PC-9 (cell line): Measurements from ENCODE around the gene CISD3. TPM values are rescaled to one million over a fixed set of nuclear protein-coding genes. Genes with fewer than 3 reads are reported as not detected.

ENCODE experiments used
- BruUV-seq: library from RNA; stranded (reverse); fragments of 400-500 nt; replicated peaks from 2 replicates; lab custom pipeline; 2021; lab: Mats Ljungman, UMichigan
- CTCF ChIA-PET: fragments of 300-600 bp; sonication (Branson Sonifier 250); formaldehyde crosslinking; loops from one replicate; lab custom pipeline; 2022; ENCODE audit warnings: antibody characterized with exemption; lab: Charles Lee
- POLR2A ChIA-PET: fragments of 300-600 bp; sonication (Branson Sonifier 250); formaldehyde crosslinking; loops from one replicate; lab custom pipeline; 2022; ENCODE audit warnings: antibody characterized with exemption; ENCODE audit not compliant: unreplicated experiment; lab: Charles Lee
- DNase-seq, 2 experiments: peaks; one replicate each; pipeline versions ENCODE4 v3.0.0 to v3.0.0-alpha.2; 2015 to 2022; ENCODE audit warnings: mixed read lengths in 1 of 2
- H2AFZ ChIP-seq: fragments of 200-600 bp; sonication (generic); 2 replicates; pipeline ENCODE4 v1.8.1; 2017; ENCODE audit warnings: antibody characterized with exemption
- H3F3A ChIP-seq: fragments of 200-600 bp; sonication (generic); 2 replicates; pipeline ENCODE4 v1.8.1; 2017; ENCODE audit warnings: antibody characterized with exemption, mild to moderate bottlenecking, low read depth; ENCODE audit not compliant: insufficient read depth
- H3K27ac ChIP-seq: fragments of 200-600 bp; sonication (generic); 2 replicates; pipeline ENCODE4 v1.6.1; 2016; ENCODE audit warnings: mixed run types
- H3K27me3 ChIP-seq: fragments of 200-600 bp; sonication (generic); 2 replicates; pipeline ENCODE4 v1.6.1; 2016; ENCODE audit warnings: low read depth, mixed run types; ENCODE audit not compliant: insufficient read depth
- H3K36me3 ChIP-seq: fragments of 200-600 bp; sonication (generic); 2 replicates; pipeline ENCODE4 v1.6.1; 2016; ENCODE audit warnings: low read depth, mixed run types
- H3K4me1 ChIP-seq: fragments of 200-600 bp; sonication (generic); replicated peaks from 2 replicates; pipeline ENCODE4 v1.6.1; 2016; ENCODE audit warnings: mixed run types; ENCODE audit not compliant: insufficient read depth
- H3K4me2 ChIP-seq: fragments of 200-600 bp; sonication (generic); 2 replicates; pipeline ENCODE4 v1.6.1; 2017; ENCODE audit warnings: mixed run types
- H3K4me3 ChIP-seq: fragments of 200-600 bp; sonication (generic); 2 replicates; pipeline ENCODE4 v1.6.1; 2016; ENCODE audit warnings: mixed run types
- H3K79me2 ChIP-seq: fragments of 200-600 bp; sonication (generic); 2 replicates; pipeline ENCODE4 v1.6.1; 2017; ENCODE audit warnings: low read depth, mixed run types
- H3K9me2 ChIP-seq: fragments of 200-600 bp; sonication (generic); 2 replicates; pipeline ENCODE4 v1.8.1; 2017; ENCODE audit warnings: mild to moderate bottlenecking; ENCODE audit not compliant: insufficient read depth
- H3K9me3 ChIP-seq: fragments of 200-600 bp; sonication (generic); 2 replicates; pipeline ENCODE4 v1.8.1; 2016; ENCODE audit warnings: low read depth; ENCODE audit not compliant: insufficient read depth
- H4K20me1 ChIP-seq: fragments of 200-600 bp; sonication (generic); 2 replicates; pipeline ENCODE4 v1.8.1; 2017; ENCODE audit not compliant: insufficient read depth
- EZH2 ChIP-seq: fragments of 200-600 bp; sonication (generic); IDR thresholded peaks from 2 replicates; pipeline ENCODE4 v1.8.0; 2017; ENCODE audit warnings: antibody characterized with exemption, low read depth
- intact Hi-C: fragments of 100-400 bp; cut with micrococcal nuclease; formaldehyde crosslinking; loops from one replicate; pipeline ENCODE4 v1.10.0; 2022; ENCODE audit not compliant: unreplicated experiment
- total RNA-seq: library from RNA; stranded (reverse); gene quantifications from 2 replicates; pipeline ENCODE4 v1.2.3, GENCODE V29; 2021
- TF ChIP-seq, protein P1 (sequence below): fragments of 200-600 bp; sonication (generic); conservative IDR thresholded peaks from 2 replicates; pipeline ENCODE4 v1.6.1; 2017; ENCODE audit warnings: mixed run types, antibody characterized with exemption, mild to moderate bottlenecking, moderate library complexity

CISD3 gene
- total RNA-seq, 1 experiment from 2014 or later, result 36.6 TPM

DNA sequence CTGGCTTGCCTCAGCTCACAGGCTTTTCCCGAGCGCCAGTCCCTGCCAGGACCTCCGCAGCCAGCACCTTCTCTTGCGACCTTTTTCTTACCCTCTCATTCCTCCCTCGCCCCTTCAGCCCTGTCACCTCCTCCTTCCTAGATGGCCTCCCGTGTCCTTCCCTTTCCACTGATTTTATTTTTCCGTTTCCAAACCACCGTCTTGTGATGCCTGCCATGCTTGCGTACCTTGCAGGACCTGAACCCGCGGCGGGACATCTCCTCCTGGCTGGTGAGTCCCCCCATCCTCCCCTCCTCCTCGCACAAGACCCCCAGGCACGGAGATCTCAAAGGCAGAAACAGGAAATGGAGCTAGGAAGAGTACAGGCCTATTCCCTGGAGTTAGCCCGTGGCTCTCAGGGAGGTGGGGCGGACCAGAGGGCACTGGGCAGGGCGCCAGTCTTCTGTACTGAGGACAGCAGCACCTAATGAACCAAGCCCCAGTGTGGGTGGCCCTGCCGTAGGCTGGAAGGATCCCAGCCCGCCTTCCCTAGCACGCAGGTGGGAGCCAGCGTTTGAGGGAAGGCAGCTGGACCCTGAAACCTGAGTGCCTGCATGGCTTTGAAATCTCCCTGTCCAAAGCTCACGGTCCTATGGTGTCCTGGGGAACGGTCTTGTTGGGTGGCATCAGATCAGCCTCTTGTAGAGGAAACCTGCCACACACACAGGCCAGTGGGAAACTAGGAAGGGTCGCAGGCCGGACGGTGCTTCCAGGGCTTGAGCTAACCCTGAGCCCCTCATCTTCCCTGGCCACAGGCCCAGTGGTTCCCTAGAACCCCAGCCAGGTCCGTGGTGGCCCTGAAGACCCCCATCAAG lies 612 bp downstream of the CISD3 start:
- intact Hi-C loops, result no loop called here
- peaks cover 23% of the 10 kb centered on the region; the same call in 1 of the 2 replicates for H4K20me1 ChIP-seq

DNA sequence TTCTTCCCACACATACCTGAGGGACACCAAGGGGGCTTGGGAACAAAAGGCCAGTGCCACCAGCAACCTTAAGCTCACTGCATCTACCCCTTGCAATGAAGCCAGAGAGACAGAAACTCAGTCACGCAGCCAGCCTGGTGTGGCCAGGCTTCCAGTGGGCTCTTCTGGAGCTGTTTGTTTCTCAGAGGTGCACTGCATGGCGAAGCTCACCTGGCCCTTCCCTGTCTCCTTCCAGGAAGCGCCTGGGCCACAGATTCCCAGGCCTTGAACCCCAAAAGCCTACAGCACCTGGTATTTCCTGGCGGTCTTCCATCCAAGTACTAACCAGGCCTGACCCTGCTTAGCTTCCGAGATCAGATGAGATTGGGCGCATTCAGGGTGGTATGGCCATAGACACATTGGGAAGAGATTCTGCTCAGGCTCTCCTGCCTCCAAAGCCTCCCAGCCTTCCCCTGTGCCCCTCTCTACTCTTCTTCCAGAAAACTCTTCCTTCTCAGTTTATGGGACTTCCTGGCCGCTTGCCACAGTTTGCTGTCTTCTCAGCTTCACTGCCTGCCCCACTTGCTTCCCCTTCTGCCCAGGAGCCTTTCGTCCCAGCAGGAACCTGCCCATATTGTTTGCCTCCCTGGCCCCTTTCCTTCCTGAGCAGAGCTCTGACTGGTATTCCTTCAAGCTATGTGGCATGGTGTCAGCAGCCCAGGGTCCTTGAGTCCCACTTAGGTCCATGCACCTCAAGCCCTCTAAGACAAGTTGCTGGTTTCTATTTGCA lies 1.6 kb downstream of the CISD3 start:
- Histone ChIP-seq H3K36me3 (no peaks in the 10 kb centered on the region), H4K20me1 (peaks cover 23% of the 10 kb centered on the region; the same call in 1 of the 2 replicates), H3F3A (peaks cover 61% of the 10 kb centered on the region), H3K9me3 (no peaks in the 10 kb centered on the region), H3K27ac (no peak overlapping the region), H2AFZ (no peak overlapping the region), H3K4me1 (peaks cover 11% of the 10 kb centered on the region), H3K9me2 (no peaks in the 10 kb centered on the region), H3K4me2 (peak overlapping the region; percentile 73), H3K4me3 (peak overlapping the region; percentile 96), H3K27me3 (no peaks in the 10 kb centered on the region), H3K79me2 (peaks cover 21% of the 10 kb centered on the region)
- ChIA-PET POLR2A (interaction anchor here (0.6 kb wide), 1 partner anchor 55 kb away, joined by 3 read pairs; no protein-coding TSS in a partner anchor), CTCF (interaction anchor here (0.6 kb wide), 1 partner anchor 11 kb away, joined by 4 read pairs; no protein-coding TSS in a partner anchor)
- BruUV-seq, result no TSS peak
- DNase-seq, result no peak
- intact Hi-C loops, result no loop called here
- no peak for TF ChIP-seq EZH2
- TF ChIP-seq, protein P1, sequence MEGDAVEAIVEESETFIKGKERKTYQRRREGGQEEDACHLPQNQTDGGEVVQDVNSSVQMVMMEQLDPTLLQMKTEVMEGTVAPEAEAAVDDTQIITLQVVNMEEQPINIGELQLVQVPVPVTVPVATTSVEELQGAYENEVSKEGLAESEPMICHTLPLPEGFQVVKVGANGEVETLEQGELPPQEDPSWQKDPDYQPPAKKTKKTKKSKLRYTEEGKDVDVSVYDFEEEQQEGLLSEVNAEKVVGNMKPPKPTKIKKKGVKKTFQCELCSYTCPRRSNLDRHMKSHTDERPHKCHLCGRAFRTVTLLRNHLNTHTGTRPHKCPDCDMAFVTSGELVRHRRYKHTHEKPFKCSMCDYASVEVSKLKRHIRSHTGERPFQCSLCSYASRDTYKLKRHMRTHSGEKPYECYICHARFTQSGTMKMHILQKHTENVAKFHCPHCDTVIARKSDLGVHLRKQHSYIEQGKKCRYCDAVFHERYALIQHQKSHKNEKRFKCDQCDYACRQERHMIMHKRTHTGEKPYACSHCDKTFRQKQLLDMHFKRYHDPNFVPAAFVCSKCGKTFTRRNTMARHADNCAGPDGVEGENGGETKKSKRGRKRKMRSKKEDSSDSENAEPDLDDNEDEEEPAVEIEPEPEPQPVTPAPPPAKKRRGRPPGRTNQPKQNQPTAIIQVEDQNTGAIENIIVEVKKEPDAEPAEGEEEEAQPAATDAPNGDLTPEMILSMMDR, result no peak

More for the DNA sequence above, 612 bp downstream of the CISD3 start:
- H3K27me3 ChIP-seq, result no peaks in the 10 kb centered on the region
- peak; percentile 64 to 74 for DNase-seq
- TF ChIP-seq, protein P1, result no peak
- no peak for TF ChIP-seq EZH2
- peak overlapping the region; percentile 96 for H3K4me3 ChIP-seq
- H3F3A ChIP-seq, result peaks cover 54% of the 10 kb centered on the region
- no TSS peak for BruUV-seq
- H3K27ac ChIP-seq, result peak overlapping the region; percentile 12; the same call in 1 of the 2 replicates
- peaks cover 11% of the 10 kb centered on the region for H3K4me1 ChIP-seq
- ChIA-PET CTCF (interaction anchor here (0.6 to 0.7 kb wide), 3 partner anchors 10 to 900 kb away, joined by 3 to 4 read pairs (median 3); no protein-coding TSS in a partner anchor), POLR2A (interaction anchor here (0.6 kb wide), 2 partner anchors 29 to 56 kb away, joined by 3 read pairs; no protein-coding TSS in a partner anchor)
- H3K9me3 ChIP-seq, result no peaks in the 10 kb centered on the region
- peak overlapping the region; percentile 73 for H3K4me2 ChIP-seq
- peak overlapping the region; percentile 87 for H2AFZ ChIP-seq
- no peaks in the 10 kb centered on the region for H3K9me2 ChIP-seq
- no peaks in the 10 kb centered on the region for H3K36me3 ChIP-seq
- H3K79me2 ChIP-seq, result peaks cover 21% of the 10 kb centered on the region
